ENCODE measurements around the gene HLA-DRA.
"Not testable (repeated sequence)": the region's sequence is repeated elsewhere in the genome, so short reads cannot be mapped to it uniquely, and the experiment has no call there.

The HLA-DRA gene

GRCh38 chr6:32413427-32414047 is 26.1 kb upstream of the HLA-DRA start:
- peak; percentile 79 to 90 for DNase-seq (ENCODE audit: low spot score in 2 of 2)
- in situ Hi-C loops (cut with MboI; ENCODE audit: low sequenced_read_pairs) = loop anchor here (5.0 to 10.0 kb wide), 3 partner anchors 171 to 384 kb away; no protein-coding TSS in a partner anchor
- H3K27me3 ChIP-seq (ENCODE audit: low read depth) = peaks cover 5% of the 10 kb centered on the region
- H3K4me1 ChIP-seq = peaks cover 3% of the 10 kb centered on the region
- H3K4me3 ChIP-seq = no peak overlapping the region
- H3K9me3 ChIP-seq = no peaks in the 10 kb centered on the region
- H3K36me3 ChIP-seq (replicated peaks) = no peaks in the 10 kb centered on the region

- H3K9me3 ChIP-seq = no peaks in the 10 kb centered on the region
- H3K4me3 ChIP-seq = peak overlapping the region; percentile 9; the same call in 1 of the 2 replicates
- H3K36me3 ChIP-seq (replicated peaks) = no peaks in the 10 kb centered on the region
- DNase-seq (ENCODE audit: low spot score in 2 of 2) = peak; percentile 65 to 87
- H3K4me1 ChIP-seq = peaks cover 3% of the 10 kb centered on the region
- H3K27me3 ChIP-seq (ENCODE audit: low read depth) = peaks cover 17% of the 10 kb centered on the region
- in situ Hi-C loops (cut with MboI; ENCODE audit: low sequenced_read_pairs) = loop anchor here (10.0 kb wide), 1 partner anchor 279 kb away; no protein-coding TSS in a partner anchor
These were observed 24.1 kb upstream of the HLA-DRA start for GRCh38 chr6:32415521-32416019.

GRCh38 chr6:32416036-32416435 is 23.7 kb upstream of the HLA-DRA start:
- H3K4me1 ChIP-seq = peaks cover 3% of the 10 kb centered on the region
- DNase-seq (ENCODE audit: low spot score in 2 of 2) = no peak
- H3K27me3 ChIP-seq (ENCODE audit: low read depth) = peaks cover 17% of the 10 kb centered on the region
- no peaks in the 10 kb centered on the region for H3K9me3 ChIP-seq
- no peaks in the 10 kb centered on the region for H3K36me3 ChIP-seq (replicated peaks)
- H3K4me3 ChIP-seq = no peak overlapping the region
- in situ Hi-C loops (cut with MboI; ENCODE audit: low sequenced_read_pairs) = loop anchor here (10.0 kb wide), 1 partner anchor 279 kb away; no protein-coding TSS in a partner anchor

GRCh38 chr6:32424589-32425300 is 14.9 kb upstream of the HLA-DRA start:
- in situ Hi-C loops (cut with MboI; ENCODE audit: low sequenced_read_pairs) = no loop called here
- no peaks in the 10 kb centered on the region for H3K36me3 ChIP-seq (replicated peaks)
- no peak for DNase-seq (ENCODE audit: low spot score in 2 of 2)
- H3K9me3 ChIP-seq = no peaks in the 10 kb centered on the region
- H3K4me1 ChIP-seq = no peaks in the 10 kb centered on the region
- H3K27me3 ChIP-seq (ENCODE audit: low read depth) = peaks cover 8% of the 10 kb centered on the region
- no peak overlapping the region for H3K4me3 ChIP-seq

GRCh38 chr6:32426338-32426737 is 13.3 kb upstream of the HLA-DRA start:
- Histone ChIP-seq H3K9me3 (no peaks in the 10 kb centered on the region), H3K4me1 (no peaks in the 10 kb centered on the region), H3K36me3 (replicated peaks) (no peaks in the 10 kb centered on the region), H3K4me3 (no peak overlapping the region), H3K27me3 (ENCODE audit: low read depth) (0 out of 2 replicates have a peak, but pooled peaks cover 1% of the 10 kb centered on the region)
- DNase-seq (ENCODE audit: low spot score in 2 of 2) = no peak
- in situ Hi-C loops (cut with MboI; ENCODE audit: low sequenced_read_pairs) = no loop called here

GRCh38 chr6:32427218-32427617 is 12.5 kb upstream of the HLA-DRA start:
- no peaks in the 10 kb centered on the region for H3K27me3 ChIP-seq (ENCODE audit: low read depth)
- no peaks in the 10 kb centered on the region for H3K36me3 ChIP-seq (replicated peaks)
- H3K4me1 ChIP-seq = no peaks in the 10 kb centered on the region
- in situ Hi-C loops (cut with MboI; ENCODE audit: low sequenced_read_pairs) = no loop called here
- H3K9me3 ChIP-seq = no peaks in the 10 kb centered on the region
- H3K4me3 ChIP-seq = no peak overlapping the region
- DNase-seq (ENCODE audit: low spot score in 2 of 2) = no peak

- in situ Hi-C loops (cut with MboI; ENCODE audit: low sequenced_read_pairs) = no loop called here
- H3K4me3 ChIP-seq = no peak overlapping the region
- no peaks in the 10 kb centered on the region for H3K4me1 ChIP-seq
- DNase-seq (ENCODE audit: low spot score in 2 of 2) = no peak
- no peaks in the 10 kb centered on the region for H3K27me3 ChIP-seq (ENCODE audit: low read depth)
- no peaks in the 10 kb centered on the region for H3K9me3 ChIP-seq
- no peaks in the 10 kb centered on the region for H3K36me3 ChIP-seq (replicated peaks)
These were observed 11.7 kb upstream of the HLA-DRA start for GRCh38 chr6:32427934-32428474.

GRCh38 chr6:32430179-32430578 is 9.5 kb upstream of the HLA-DRA start:
- Histone ChIP-seq H3K9me3 (no peaks in the 10 kb centered on the region), H3K27me3 (ENCODE audit: low read depth) (0 out of 2 replicates have a peak, but pooled peaks cover 2% of the 10 kb centered on the region), H3K4me3 (no peak overlapping the region), H3K4me1 (no peaks in the 10 kb centered on the region), H3K36me3 (replicated peaks) (no peaks in the 10 kb centered on the region)
- in situ Hi-C loops (cut with MboI; ENCODE audit: low sequenced_read_pairs) = no loop called here
- no peak for DNase-seq (ENCODE audit: low spot score in 2 of 2)

- no peaks in the 10 kb centered on the region for H3K36me3 ChIP-seq (replicated peaks)
- 0 out of 2 replicates have a peak, but pooled peaks cover 2% of the 10 kb centered on the region for H3K27me3 ChIP-seq (ENCODE audit: low read depth)
- in situ Hi-C loops (cut with MboI; ENCODE audit: low sequenced_read_pairs) = no loop called here
- no peak overlapping the region for H3K4me3 ChIP-seq
- no peaks in the 10 kb centered on the region for H3K9me3 ChIP-seq
- no peaks in the 10 kb centered on the region for H3K4me1 ChIP-seq
- no peak for DNase-seq (ENCODE audit: low spot score in 2 of 2)
These were observed 8.5 kb upstream of the HLA-DRA start for GRCh38 chr6:32431142-32431541.

GRCh38 chr6:32432050-32432450 is 7.6 kb upstream of the HLA-DRA start:
- Histone ChIP-seq H3K36me3 (replicated peaks) (no peaks in the 10 kb centered on the region), H3K4me3 (no peak overlapping the region), H3K9me3 (no peaks in the 10 kb centered on the region), H3K27me3 (ENCODE audit: low read depth) (0 out of 2 replicates have a peak, but pooled peaks cover 2% of the 10 kb centered on the region), H3K4me1 (no peaks in the 10 kb centered on the region)
- peak in 1 of 2 experiments; percentile 25 for DNase-seq (ENCODE audit: low spot score in 2 of 2)
- in situ Hi-C loops (cut with MboI; ENCODE audit: low sequenced_read_pairs) = no loop called here

- not testable (repeated sequence) for H3K9me3 ChIP-seq
These were observed 5.7 kb upstream of the HLA-DRA start for GRCh38 chr6:32433950-32434349.

GRCh38 chr6:32436186-32436585 is 3.5 kb upstream of the HLA-DRA start:
- Histone ChIP-seq H3K4me1 (no peaks in the 10 kb centered on the region), H3K9me3 (no peaks in the 10 kb centered on the region), H3K4me3 (no peak overlapping the region), H3K27me3 (ENCODE audit: low read depth) (0 out of 2 replicates have a peak, but pooled peaks cover 5% of the 10 kb centered on the region), H3K36me3 (replicated peaks) (no peaks in the 10 kb centered on the region)
- no peak for DNase-seq (ENCODE audit: low spot score in 2 of 2)
- in situ Hi-C loops (cut with MboI; ENCODE audit: low sequenced_read_pairs) = no loop called here

More at GRCh38 chr6:32433950-32434349, 5.7 kb upstream of the HLA-DRA start:
- H3K4me3 ChIP-seq; in situ Hi-C loops (cut with MboI; ENCODE audit: low sequenced_read_pairs); H3K4me1 ChIP-seq; H3K27me3 ChIP-seq (ENCODE audit: low read depth); DNase-seq (ENCODE audit: low spot score in 2 of 2); H3K36me3 ChIP-seq (replicated peaks): not testable (repeated sequence)

- no peak overlapping the region for H3K4me3 ChIP-seq
- H3K4me1 ChIP-seq = no peaks in the 10 kb centered on the region
- in situ Hi-C loops (cut with MboI; ENCODE audit: low sequenced_read_pairs) = no loop called here
- no peaks in the 10 kb centered on the region for H3K36me3 ChIP-seq (replicated peaks)
- no peak for DNase-seq (ENCODE audit: low spot score in 2 of 2)
- H3K9me3 ChIP-seq = no peaks in the 10 kb centered on the region
- H3K27me3 ChIP-seq (ENCODE audit: low read depth) = 0 out of 2 replicates have a peak, but pooled peaks cover 5% of the 10 kb centered on the region
These were observed 2.5 kb upstream of the HLA-DRA start for GRCh38 chr6:32436995-32437836.

Measured in HAP-1 (cell line).